NB4 (cell line): ENCODE results near the gene MAFG.

Source experiments
- POLR2A ChIP-seq: IDR thresholded peaks from 2 replicates; pipeline ENCODE4 v1.6.1; 2011; ENCODE audit warnings: mild to moderate bottlenecking; ENCODE audit not compliant: insufficient read length; ENCODE audit errors: extremely low read depth
- TF ChIP-seq, protein P1 (sequence below): IDR thresholded peaks from one replicate; pipeline ENCODE4 v1.5.1; 2012; ENCODE audit warnings: low read depth, low read length

DNA sequence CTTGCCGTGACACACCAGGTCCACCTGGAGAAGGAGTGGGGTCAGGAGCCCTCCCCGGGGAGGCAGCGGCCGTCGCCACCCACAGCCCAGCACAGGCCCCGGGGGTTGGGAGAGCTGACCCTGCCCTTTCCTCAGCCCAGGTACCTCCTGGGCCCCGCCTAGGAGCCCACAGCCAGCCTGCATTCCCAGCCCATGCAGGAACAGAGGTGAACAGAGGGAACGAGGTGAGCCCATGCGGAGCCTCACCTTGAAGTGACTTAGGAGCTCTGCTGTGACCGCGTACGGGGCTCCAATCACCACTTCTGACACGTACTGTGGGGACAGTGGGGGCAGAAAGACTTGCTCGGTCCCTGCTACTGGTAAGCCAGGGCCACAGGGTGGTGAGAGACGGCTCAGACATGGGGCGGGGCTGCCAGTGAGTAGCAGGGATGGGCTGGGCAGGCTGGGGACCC is 22.1 kb downstream of the MAFG start:
- no peak for TF ChIP-seq POLR2A
- TF ChIP-seq, protein P1, sequence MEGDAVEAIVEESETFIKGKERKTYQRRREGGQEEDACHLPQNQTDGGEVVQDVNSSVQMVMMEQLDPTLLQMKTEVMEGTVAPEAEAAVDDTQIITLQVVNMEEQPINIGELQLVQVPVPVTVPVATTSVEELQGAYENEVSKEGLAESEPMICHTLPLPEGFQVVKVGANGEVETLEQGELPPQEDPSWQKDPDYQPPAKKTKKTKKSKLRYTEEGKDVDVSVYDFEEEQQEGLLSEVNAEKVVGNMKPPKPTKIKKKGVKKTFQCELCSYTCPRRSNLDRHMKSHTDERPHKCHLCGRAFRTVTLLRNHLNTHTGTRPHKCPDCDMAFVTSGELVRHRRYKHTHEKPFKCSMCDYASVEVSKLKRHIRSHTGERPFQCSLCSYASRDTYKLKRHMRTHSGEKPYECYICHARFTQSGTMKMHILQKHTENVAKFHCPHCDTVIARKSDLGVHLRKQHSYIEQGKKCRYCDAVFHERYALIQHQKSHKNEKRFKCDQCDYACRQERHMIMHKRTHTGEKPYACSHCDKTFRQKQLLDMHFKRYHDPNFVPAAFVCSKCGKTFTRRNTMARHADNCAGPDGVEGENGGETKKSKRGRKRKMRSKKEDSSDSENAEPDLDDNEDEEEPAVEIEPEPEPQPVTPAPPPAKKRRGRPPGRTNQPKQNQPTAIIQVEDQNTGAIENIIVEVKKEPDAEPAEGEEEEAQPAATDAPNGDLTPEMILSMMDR, result no peak
